Stimulated activated CD4-positive, alpha-beta T cell treated with anti-CD3 and anti-CD28 coated beads, Interleukin-12 subunit alpha, Interleukin-12 subunit beta, amount 100 ng/mL, for 48 hours (primary cell): ENCODE results near the gene INSC.

Source experiments
- DNase-seq, 3 donors: peaks; one replicate each; pipeline ENCODE4 v3.0.0-alpha.2; 2020; ENCODE audit warnings: low read depth in 2 of 3, low spot score in 1 of 3

INSC gene

DNA sequence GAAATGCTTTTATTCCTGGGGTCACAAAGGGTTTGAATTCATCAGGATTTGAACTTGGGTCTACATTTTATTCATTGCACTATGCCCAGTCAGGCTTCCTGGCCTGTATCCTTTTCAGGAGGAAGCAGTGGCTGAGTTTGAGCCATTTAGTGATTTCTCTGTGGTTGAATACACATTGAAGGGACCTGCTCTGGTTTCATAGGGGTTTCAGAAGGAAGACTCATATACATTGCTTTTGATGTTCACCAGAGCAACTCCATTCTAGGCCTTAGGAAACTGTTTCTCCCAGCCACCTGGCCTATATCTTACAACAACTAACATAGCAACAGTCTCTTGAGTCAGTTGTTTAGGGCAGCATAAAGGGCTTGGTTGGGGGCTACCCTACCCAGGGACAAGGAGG is 165.7 kb downstream of the INSC start:
- no peak for DNase-seq

DNA sequence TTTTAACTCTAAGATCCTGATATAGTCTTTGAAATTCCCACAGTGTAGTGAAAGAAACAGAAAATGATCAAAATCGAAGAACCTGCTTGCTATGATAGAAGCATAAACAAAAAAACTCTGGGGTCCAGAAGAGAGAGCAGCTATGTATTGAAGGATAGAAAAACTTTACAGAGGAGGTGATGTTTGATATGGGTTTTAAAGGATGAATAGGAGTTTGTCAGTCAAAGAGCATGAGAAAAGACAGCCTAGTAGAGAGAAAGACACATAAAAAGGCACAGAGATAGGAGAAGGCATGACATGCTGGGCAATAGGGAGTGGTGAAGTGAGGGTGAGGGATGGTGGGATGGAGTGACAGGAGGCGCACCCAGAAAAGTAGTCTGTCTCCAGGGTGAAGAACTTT is 168.0 kb downstream of the INSC start:
- DNase-seq, result no peak

DNA sequence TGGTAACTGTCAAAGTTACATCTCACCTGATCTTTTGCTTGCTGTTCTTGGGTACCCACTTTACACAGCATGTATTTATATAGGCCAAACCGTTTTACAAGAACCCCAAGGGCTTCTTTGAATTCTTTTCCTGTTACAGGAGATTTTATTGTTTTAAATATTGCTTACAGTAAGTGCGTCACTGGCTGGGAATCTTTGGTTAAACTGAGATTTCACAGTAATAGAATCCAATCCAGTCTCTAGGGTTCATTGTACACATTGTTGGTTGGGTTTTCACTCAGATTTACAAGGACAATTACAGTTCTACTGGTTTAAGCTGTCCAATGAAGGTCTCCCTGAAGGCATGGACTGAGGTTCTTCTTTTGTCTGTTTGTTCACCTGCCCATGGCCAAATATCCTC is 171.7 kb downstream of the INSC start:
- DNase-seq, result no peak

DNA sequence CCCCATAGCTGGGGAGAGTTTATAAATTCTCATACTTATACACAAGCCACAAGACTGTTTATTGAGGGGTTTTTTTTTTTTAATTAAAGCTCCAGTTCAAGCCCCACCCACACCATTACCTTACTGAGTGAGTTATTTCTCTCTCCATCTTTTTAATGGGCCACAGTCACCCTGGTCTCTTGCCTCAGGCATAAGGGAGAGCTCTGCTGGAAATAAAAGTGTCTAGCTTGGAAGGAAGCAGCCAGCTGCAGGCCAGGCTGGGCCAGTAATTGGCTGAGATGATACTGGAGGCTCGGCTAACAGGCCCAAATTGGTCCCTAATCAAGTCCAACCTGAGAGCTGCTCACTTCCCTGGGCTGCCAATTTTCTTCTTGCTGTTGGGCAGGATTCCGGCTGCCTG is 174.1 kb downstream of the INSC start:
- no peak for DNase-seq

DNA sequence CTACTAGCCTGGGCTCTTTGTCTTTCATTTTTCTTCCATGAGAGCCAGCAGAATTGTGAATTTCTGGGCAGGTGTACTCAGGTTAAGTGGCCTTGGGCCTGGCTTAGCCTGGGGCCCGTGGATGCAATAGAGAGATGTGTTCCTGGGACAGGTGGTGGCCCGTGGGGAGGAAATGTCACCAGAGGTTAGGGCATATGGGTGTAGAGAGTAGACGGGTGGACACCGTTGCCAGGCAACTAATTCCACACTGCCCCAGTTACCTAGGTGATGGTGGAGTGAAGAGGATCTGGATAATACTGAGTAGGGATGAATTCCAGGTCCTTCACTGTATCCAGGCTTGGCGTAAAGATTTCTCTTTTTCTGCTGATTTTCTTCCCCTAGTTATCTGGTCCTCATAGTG is 175.0 kb downstream of the INSC start:
- no peak for DNase-seq

DNA sequence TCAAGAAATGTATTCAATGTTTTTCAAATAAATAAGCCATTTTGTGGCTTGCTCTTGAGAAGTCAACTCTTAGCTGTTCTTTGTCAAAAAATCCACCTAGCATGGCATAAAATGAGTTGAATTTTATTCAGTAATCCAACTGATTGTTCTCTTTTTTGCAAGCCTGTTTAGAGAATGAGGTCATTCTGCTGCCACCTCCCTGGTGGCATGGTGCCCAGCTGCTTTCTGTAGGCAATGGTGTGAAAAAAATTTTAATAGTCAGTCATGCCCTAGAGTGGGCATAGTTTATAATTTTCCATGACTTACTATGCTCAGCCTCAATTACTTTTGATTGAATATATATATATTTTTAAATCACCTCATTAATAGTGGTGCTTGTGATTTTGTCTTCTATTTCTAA is 177.2 kb downstream of the INSC start:
- DNase-seq, result no peak

DNA sequence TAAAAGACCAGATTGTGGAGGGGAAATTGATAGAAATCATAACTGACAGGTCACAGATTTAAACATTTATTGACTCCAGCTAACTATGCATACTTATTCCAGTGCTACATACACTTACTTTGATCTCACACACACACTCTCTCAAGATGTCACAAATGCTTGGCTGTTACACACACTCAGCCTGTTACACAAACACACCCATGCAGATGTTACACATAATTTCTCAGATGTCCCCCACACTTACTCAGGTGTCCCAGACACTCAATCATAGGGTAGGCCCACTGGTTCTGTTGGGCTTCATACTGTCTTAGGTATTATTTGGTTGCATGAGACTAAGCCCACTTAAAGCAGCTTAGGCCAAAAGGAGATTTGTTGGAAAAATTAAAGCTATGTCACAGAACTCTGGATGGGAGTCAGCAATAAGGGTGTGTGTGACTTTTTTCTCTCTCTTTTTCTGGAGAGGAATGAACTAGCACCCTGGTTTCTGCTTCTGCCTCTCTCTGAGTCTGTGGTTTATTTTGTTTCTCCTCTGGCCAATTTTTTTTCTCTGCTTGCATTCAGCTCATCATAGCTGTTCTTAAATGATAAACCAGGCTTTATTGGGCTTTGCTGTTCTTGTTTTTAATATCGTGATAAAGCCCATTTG is 179.4 kb downstream of the INSC start:
- DNase-seq, result no peak

DNA sequence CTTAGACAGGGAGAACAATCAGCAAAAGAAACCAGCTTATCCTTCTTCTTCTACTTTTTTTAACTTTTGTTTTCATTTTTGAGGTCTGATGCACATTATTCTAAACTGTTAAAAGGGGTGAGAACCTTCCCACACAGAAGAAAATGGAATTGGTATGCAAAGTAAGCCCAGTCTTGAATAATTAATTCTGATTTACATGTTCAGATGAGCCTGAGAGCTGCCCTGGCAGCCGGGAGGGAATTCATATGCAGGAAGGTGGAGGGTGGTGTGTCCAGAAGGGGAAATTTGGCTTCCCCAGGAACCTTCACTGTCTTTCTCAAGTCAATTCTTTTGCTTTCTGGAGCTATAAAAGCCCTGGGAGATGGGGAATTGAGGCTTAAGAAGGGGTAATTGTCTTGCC is 181.0 kb downstream of the INSC start:
- DNase-seq, result no peak
